Inferior parietal cortex (tissue), 1 donor: ENCODE data around the gene SPEN.
A peak's percentile ranks its signal among the peaks of the same experiment; 100 is the strongest.
"Not testable (repeated sequence)": the region's sequence is repeated elsewhere in the genome, so short reads cannot be mapped to it uniquely, and the experiment has no call there.

Experiments
- DNase-seq: peaks from one replicate; pipeline ENCODE4 v3.0.0-alpha.2; 2016; ENCODE audit errors: extremely low spot score

SPEN gene

DNA sequence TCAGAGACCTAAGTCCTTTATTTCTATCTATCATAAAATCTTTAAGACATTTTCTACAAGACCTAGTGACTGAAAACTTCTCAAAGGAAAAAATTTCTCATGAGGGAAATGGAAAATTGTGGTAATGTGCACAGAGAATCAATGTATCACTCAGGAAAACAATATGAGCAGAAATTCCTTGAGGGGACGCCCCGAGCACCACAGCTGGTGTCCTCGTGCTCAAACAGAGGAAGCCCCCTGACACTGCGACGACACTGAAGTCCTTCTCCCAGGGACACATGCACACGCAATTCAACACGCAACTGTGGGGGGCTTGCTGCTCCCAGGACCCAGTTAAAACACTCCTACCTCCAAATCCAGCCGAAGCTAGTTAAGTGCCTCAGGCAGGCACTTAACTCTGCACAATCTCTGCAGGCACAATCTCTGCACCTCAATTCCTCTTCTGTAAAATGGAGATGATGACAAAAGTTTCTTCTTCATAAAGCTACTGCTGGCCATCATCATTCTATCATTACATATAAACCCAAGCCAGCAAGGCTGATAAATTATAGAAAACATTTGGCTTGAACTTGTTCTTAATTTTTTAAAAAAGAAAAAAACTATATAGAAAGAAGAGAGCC lies 112.4 kb downstream of the SPEN start:
- no peak for DNase-seq

DNA sequence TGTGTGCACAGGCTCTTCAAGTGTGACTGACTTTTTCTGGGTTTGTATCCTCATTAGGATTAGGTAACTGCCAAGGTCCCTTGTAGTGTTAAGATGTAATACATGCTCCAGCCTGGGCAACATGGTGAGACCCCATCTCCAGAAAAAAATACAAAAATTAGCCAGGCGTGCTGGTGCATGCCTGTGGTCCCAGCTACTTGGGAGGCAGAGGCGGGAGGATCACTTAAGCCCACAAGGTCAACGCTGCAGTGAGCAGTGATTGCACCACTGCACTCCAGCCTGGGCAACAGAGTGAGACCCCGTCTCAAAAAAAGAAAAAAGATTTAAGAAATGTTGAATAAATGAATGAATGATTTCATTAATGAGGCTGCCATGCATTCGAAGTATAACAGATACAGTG lies 113.3 kb downstream of the SPEN start:
- no peak for DNase-seq

DNA sequence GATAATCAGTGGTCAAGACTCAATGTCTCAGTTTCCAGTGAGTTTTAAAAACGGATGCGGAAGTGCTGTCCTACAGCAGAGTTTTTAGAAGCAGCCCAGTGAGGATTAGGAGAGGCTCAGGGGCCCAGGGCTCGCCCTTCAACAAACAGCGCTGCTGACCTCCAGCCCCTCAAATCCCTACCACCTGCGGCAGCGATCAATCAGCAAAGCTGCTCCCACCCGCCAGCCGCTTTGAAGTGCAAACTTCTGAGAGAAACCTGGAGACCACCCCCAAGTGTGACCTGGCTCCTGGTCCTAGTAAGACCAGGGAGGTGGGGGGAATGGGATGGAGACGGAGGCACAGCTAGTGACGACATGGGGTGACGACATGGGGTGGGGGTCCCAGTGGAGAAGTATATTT lies 114.0 kb downstream of the SPEN start:
- DNase-seq = no peak

DNA sequence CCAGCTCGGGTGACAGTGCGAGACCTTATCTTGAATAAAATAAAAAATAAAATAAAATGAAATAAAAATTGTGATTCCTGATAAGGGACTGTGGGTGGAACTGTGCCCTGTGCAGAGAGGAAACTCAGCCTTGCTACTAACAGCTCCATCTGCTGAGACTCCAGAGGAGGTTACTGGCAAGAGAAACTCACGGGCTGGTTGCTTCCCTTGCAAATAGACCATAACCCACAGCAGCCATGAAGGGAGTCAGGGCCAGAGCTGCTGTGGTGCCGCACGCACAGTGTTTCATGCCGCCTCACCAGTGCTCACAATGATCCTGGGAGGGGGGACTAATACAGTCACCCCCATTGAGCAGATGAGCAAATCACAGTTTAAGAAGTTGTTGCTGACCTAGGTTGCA lies 114.7 kb downstream of the SPEN start:
- no peak for DNase-seq

DNA sequence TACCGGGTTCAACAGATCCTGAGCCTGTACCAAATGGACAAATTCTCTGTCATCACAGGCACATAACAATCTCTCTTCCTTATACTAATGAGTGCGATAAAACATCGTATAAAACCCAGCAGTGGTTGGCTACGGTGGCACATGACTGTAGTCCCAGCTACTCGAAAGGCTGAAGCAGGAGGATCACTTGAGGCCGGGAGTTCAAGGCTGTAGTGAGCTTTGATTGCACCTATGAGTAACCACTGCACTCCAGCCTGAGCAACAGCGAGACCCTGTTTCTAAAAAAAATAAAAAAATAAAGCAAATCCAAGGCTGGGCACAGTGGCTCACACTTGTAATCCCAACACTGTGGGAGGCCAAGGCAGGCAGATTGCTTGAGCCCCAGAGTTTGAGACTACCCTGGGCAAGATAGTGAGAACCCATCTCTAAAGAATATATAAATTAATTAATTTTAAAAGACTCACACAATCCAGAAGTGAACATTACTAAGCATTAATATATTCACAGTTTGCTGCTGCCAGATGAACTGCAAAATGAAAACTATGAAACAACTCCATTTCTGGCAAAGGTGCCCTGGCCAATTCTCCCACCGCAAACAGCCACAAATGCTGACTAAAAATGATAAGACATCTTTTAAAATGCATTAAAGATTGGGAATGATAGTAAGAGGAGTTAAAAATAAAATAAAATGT lies 115.3 kb downstream of the SPEN start:
- DNase-seq = no peak

DNA sequence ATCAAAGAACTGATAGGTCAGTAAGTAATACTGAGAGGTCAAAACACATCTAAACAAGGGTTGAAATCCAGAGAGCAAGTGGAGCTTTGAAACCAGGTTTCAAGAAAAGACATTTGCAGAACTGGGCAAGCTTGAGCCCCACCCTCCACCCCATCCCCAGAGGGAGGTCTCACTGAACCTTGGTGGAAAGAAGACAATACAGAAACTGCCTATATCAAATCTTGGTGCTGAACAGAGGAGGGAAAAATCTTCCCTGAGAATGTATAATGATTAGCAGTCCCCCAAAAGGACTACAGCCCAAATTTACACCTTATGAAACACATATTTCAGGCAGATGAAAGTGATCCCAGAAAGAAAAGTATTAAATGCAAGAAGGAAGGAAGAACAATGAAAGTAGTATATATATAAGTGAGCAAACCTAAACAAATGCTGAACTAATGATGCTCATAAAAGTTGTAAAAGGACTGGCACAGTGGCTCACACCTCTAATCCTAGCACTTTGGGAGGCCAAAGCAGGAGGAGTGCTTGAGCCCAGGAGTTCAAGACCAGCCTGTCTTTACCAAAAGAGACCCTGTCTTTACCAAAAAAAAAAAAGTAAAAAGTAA lies 116.0 kb downstream of the SPEN start:
- no peak for DNase-seq

DNA sequence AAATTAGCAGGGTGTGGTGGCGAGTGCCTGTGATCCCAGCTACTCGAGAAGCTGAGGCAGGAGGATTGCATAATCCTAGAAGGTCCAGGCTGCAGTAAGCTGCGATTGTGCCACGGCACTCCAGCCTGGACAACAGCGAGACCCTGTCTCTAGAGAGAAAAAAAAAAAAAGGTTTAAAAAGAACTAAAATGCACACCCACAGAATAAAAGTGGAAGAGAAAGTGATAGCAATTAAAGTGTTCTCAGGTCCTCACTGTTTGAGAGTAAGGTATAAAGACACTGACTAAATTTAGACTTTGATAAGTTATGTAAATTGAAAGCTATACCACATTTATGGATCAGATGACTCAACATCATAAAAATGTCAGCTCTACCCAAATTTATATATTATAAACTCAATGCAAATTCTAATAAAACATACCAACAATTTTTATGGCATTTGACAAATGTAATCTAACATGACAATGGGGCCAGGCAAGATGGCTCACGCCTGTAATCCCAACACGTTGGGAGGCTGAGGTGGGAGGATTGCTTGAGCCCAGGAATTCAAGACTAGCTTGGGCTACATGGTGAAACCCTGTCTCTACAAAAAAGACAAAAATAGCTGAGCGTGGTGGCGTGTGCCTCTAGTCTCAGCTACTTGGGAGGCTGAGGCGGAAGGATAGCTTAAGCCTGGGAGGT lies 116.6 kb downstream of the SPEN start:
- no peak for DNase-seq

DNA sequence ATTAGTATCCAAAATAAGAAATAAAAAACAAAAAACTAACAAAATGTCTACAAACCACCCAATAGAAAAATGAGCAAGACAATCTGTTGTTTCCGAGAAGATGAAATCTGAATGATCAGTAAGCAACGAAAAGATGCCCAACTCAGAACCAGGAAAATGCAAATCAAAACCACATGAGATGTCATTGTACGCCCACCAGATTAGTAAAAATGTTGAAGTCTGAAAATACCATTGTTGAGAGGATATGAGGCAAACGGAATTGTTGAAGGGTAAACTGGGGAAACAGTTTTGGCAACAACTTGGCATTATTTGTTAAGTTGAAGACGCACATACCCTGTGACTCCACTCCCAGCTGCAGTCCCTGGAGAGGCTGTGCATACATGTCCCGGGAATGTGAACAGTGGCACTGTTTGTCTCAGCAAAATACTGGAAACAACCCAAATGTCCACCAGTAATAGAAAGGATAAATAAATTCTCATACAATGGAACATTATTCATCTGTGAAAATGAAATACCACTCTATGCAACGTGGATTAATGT lies 117.8 kb downstream of the SPEN start:
- peak; percentile 84 for DNase-seq

DNA sequence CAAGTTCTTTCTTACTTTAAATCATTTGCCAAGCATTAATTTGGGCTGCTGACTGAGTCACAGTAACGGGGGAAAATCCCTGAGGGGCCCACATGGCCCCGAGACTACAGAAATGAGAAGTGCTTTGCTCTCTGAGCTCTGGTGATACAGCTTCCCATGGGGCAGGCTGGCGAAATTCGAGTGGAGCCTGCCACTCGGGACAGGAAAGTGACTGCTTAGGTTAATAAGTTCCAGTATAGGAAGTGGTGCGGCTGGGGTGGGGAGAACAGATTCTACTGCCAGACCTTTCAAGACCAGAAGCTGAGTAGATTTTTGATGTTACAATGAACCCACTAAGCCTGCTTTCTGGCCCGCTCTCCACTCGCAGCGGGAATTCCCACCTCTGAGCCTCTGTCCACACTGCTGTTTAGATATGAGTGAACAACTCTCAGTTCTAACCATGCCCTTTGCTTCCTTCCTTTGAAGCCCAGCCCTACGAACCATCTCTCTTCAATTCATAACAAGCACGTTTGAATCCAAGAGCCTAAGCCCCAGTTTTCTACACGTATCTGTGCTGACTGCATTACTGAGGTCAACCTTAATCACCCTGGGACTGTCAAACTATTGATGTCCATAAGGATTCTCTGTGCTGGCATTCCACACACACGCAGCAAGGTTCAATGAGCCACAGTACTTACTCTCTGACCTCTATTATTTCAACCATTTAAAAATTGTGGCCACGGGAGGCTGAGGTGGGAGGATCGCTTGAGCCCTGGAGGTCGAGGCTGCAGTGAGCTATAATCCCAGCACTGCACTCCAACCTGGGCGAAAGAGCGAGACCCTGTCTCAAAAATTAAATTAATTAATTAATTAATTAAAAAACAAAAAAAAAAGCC lies 118.8 kb downstream of the SPEN start:
- no peak for DNase-seq

DNA sequence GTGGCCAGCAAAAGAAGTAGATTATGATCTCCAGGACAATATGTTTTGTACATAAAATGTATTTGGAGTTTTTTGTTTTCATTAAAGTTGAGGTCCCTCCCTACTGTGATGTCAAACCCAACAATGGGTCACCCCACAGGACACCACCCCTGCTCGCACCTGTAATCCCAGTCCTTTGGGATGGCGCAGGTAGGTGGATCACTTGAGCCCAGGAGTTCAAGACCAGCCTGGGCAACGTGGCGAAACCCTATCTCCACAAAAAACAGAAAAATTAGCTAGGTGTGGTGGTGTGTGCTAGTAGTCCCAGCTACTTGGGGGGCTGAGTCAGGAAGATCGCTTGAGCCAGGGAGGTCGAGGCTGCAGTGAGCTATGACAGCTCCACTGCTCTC lies 119.4 kb downstream of the SPEN start:
- no peak for DNase-seq

DNA sequence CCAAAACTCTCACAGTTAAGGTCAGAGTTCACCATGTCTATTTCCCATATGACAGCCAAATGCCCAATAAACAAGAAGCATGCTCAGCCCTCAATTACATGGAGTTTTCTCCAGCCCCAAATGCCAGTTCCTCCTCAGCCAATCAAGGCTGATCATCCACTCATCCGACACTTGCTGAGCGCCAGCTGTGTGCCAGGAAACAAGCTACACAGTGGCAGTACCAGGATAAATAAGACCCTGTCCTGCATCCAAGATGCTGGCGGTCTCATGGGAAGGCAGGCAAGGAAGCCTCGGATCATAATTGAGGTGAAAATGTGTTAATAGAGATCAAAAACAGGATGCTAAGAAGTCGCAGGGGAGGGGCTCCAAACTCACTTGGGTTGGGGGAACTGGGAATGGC lies 120.7 kb downstream of the SPEN start:
- no peak for DNase-seq

DNA sequence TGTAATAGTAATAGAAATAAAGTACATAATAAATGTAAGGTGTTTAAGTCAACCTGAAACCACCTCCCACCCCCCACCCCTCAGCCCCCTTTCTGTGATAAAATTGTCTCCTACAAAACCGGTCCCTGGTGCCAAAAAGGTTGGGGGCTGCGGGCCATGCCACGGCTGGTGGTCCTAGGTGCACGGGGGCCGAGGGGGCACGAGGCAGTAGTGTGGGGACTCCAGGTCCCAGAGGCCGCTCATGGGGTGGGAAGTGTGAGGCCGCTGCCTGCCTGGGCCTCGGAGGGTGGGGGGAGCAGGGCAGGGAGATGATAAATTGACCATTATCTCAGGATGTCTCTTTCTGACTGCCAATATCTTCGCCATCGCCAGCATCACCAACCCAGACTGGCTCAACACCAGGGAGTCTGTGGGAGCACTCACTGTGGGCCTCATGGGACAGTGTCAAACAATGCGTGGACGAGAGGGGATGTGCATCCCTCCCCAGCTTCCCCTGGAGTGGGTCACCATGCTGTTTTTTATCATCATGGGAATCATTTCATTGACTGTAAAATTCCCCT lies 121.9 kb downstream of the SPEN start:
- DNase-seq = no peak

DNA sequence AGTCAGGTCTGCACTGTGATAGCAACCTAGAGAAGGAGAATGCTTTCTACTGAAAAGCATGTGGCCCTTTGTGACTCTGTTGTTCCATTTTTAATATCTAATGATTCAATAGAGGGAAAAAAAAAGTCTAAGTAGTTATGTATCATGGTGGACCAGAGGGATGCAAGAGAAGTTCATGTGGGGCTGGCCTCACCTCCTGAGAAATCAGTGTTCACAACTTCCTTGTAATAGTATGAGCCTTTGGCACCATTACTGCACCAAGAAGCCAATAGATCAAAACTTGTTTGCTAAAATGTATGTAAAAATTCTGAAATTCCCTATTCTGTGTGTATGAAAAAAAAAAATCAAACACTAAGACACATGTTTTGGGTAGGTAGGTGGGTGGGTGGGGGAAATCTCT lies 123.4 kb downstream of the SPEN start:
- no peak for DNase-seq

DNA sequence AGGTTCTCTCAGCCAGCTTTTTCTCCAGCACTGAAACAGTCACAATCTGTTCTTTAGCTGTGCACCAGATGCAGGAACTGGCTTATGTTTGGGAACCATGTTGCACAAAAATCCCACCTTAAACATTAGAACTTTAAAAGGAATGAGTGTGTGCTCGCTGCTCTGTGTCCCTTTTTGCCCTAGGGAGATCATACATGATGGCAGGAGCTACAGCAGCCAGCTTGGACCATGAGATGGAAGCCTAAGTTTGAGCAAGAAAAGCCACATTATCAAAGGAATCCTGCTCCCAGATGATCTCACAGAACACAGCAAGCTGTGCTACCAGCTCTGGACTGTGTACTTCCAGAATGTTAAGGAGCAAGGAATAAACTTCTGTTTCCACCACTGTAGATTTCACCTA lies 124.9 kb downstream of the SPEN start:
- DNase-seq = no peak

DNA sequence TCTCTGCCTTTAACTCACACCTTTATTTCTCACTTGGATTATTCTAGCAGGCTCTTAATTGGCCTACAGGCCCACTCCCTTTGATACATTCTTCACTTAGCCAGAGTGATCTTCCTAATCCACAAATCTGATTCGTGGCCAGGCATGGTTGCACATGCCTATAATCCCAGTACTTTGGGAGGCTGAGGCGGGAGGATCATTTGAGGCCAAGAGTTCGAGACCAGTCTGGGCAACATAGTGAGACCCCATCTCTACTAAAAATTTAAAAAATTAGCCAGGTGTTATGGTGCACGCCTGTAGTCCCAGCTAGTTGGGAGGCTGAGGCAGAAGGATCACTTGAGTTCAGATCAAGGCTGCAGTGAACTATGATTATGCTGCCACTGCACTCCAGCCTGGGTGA lies 126.3 kb downstream of the SPEN start:
- no peak for DNase-seq

DNA sequence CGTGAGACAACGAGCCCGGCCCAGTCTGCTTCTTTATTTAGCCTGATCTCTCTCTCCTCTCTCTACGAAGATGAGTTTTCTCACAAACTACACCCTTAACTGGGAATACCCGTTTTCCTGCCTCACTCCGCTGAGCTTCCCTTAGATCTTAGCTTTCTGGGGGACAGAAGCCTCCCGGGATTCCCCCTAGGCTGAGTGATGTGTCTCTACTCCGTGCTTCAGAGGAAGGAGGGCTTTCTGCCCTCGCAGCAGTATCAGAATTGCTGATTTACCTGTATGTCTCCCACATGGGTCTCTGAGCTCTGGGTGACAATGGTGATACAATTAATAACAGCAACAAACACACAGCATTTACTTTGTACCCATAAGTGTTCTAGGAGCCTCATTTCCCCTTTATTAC lies 127.3 kb downstream of the SPEN start:
- DNase-seq = no peak

DNA sequence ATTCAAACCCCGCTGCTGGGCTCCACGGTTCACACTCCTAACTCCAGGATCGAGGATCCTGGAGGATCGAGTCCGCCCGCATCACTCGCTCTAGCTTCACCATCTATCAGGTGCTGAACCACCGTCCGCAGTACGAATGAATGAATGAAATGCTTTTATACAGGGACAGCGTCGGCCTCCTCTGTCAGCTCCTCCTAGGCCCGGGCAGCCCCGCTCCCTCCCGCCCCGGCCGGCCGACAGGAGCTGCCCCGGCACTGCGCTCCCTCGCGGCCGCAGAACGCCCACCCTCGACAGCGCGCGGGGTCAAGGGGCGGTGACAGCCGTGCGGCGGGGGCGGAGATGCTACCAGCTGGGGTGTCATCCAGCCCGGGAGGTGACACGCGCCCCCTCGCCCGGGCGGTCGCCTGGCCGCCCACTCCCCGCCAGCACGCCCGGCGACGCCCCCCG lies 127.9 kb downstream of the SPEN start:
- DNase-seq = no peak

DNA sequence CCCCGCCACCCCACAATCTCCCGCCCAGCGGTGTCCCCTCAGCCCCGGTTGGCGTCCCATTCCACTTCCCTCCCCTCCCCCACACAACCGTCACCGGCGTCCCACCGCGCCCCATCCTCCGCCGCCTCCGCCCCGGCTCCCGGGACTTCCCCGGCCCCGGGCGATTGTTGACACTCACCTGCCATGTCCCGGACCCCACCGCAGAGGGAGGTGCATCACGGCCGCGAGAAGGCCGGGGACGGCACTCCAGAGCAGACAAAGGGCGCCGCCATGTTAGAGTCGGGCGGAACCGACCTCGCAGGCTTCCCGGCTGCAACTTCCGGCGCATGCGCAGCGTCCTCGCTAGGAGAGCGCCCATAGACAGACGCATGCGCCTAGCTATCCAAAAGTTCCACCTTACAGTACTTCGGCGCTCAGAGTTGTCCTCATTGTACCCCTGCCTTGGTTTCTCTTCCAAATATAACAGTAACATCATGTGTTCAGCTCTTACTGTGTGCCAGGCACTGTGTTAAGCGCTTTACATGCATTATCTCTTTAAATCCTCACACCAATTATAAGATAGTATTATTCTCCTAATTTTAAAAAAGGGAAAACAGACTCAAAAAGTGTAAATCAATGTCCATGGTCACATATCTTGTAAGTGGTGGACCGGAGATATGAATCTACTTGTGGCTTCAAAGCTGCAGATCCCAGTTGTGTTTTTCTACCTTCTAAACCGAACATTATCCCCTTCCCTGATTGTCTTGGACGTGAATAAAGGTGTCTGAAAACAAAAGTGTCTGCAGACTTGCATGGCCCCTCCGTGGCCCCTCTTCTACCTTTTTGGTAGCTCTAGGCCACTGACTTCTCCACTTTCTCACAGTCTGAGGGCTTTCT lies 128.5 kb downstream of the SPEN start, which contains the start of gene ZBTB17:
ZBTB17 (minus strand) TSS at position 297 of the 876 bp plus-strand sequence. CDS start 27,606 bp downstream, outside the sequence.
- peak; percentile 95 for DNase-seq

DNA sequence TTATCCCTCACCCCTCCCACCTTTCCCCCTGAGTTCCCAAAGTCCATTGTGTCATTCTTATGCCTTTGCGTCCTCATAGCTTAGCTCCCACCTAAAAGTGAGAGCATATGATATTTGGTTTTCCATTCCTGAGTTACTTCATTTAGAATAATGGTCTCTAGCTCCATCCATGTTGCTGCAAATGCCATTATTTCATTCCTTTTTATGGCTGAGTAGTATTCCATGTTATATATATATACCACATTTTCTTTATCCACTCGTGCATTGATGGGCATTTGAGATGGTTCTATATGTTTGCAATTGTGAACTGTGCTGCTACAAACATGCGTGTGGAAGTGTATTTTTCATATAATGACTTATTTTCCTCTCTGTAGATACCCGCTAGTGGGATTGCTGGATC lies 130.4 kb downstream of the SPEN start:
- not testable (repeated sequence) for DNase-seq

DNA sequence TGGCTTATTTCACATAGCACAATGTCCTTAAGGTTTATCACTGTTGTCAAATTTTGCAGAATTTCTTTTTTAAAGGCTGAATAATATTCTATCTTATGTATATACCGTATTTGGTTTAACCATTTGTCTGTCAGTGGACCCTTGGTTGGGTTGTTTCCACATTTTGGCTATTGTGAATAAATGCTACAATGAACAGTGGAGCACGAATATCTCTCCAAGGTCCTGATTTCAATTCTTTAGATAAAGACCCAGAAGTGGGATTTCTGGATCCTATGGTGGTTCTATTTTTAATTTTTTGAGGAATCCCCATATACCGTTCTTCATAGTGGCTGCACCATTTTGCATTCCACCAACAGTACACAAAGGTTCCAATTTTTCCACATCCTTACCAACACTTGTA lies 134.2 kb downstream of the SPEN start:
- DNase-seq = no peak
